ENCODE measurements around the gene SUPT4H1. TPM values are rescaled to one million over a fixed set of nuclear protein-coding genes. Genes with fewer than 3 reads are reported as not detected.

SUPT4H1 gene
- polyA plus RNA-seq, 6 donors from 2014 or later: 77.4 to 128 (median 110) TPM

- DNase-seq (no peak), ATAC-seq (ENCODE audit: low read depth in 2 of 2) (no peak)
- no peaks in the 10 kb centered on the region for H3K9me3 Mint-ChIP-seq
- H3K36me3 Mint-ChIP-seq: no peaks in the 10 kb centered on the region
- H3K27ac Mint-ChIP-seq: peak overlapping the region in 1 of 6 donors; percentile 76
- H3K4me1 Mint-ChIP-seq: peaks cover 10% of the 10 kb centered on the region in 3 donors
- H3K4me3 Mint-ChIP-seq: peak overlapping the region in 1 of 8 donors; percentile 47
- no peaks in the 10 kb centered on the region for H3K27me3 Mint-ChIP-seq
These were observed 42.8 kb downstream of the SUPT4H1 start for GRCh38 chr17:58308985-58309917.

- DNase-seq (no peak), ATAC-seq (ENCODE audit: low read depth in 2 of 2) (no peak)
- Mint-ChIP-seq H3K27ac (no peak overlapping the region), H3K36me3 (no peaks in the 10 kb centered on the region), H3K4me1 (peaks cover 9 to 14% (median 10%) of the 10 kb centered on the region in 3 donors), H3K9me3 (no peaks in the 10 kb centered on the region), H3K27me3 (no peaks in the 10 kb centered on the region), H3K4me3 (no peak overlapping the region)
These were observed 43.6 kb downstream of the SUPT4H1 start for GRCh38 chr17:58308173-58308984.

- no peak overlapping the region for H3K4me3 Mint-ChIP-seq
- H3K9me3 Mint-ChIP-seq: no peaks in the 10 kb centered on the region
- no peak for ATAC-seq (ENCODE audit: low read depth in 2 of 2)
- H3K27me3 Mint-ChIP-seq: no peaks in the 10 kb centered on the region
- H3K27ac Mint-ChIP-seq: peak overlapping the region in 1 of 6 donors; percentile 78
- peaks cover 11 to 16% (median 15%) of the 10 kb centered on the region in 3 donors for H3K4me1 Mint-ChIP-seq
- H3K36me3 Mint-ChIP-seq: no peaks in the 10 kb centered on the region
- no peak for DNase-seq
These were observed 44.4 kb downstream of the SUPT4H1 start for GRCh38 chr17:58307468-58308172.

GRCh38 chr17:58306131-58306951, 45.7 kb downstream of the SUPT4H1 start:
- H3K27ac Mint-ChIP-seq: peak overlapping the region in 1 of 6 donors; percentile 72

GRCh38 chr17:58305626-58306025, 46.4 kb downstream of the SUPT4H1 start:
- Mint-ChIP-seq H3K36me3 (no peaks in the 10 kb centered on the region), H3K27ac (no peak overlapping the region), H3K9me3 (no peaks in the 10 kb centered on the region), H3K27me3 (no peaks in the 10 kb centered on the region), H3K4me1 (peaks cover 15 to 20% (median 16%) of the 10 kb centered on the region in 3 donors), H3K4me3 (no peak overlapping the region)
- ATAC-seq (ENCODE audit: low read depth in 2 of 2) (no peak), DNase-seq (no peak)

More at GRCh38 chr17:58306131-58306951, 45.7 kb downstream of the SUPT4H1 start:
- ATAC-seq (ENCODE audit: low read depth in 2 of 2) (no peak), DNase-seq (no peak)
- no peaks in the 10 kb centered on the region for H3K9me3 Mint-ChIP-seq
- H3K36me3 Mint-ChIP-seq: no peaks in the 10 kb centered on the region
- H3K27me3 Mint-ChIP-seq: no peaks in the 10 kb centered on the region
- H3K4me1 Mint-ChIP-seq: peaks cover 15 to 20% (median 16%) of the 10 kb centered on the region in 3 donors
- H3K4me3 Mint-ChIP-seq: no peak overlapping the region

GRCh38 chr17:58304750-58305486, 47.1 kb downstream of the SUPT4H1 start:
- peak in 1 of 2 donors; percentile 8 for ATAC-seq (ENCODE audit: low read depth in 2 of 2)
- Mint-ChIP-seq H3K4me1 (peaks cover 15 to 17% (median 16%) of the 10 kb centered on the region in 3 donors), H3K9me3 (no peaks in the 10 kb centered on the region), H3K36me3 (no peaks in the 10 kb centered on the region), H3K4me3 (no peak overlapping the region), H3K27ac (no peak overlapping the region), H3K27me3 (no peaks in the 10 kb centered on the region)
- DNase-seq: no peak

- no peaks in the 10 kb centered on the region for H3K27me3 Mint-ChIP-seq
- no peak overlapping the region for H3K4me3 Mint-ChIP-seq
- peak; percentile 53 for DNase-seq
- no peaks in the 10 kb centered on the region for H3K36me3 Mint-ChIP-seq
- H3K9me3 Mint-ChIP-seq: no peaks in the 10 kb centered on the region
- H3K27ac Mint-ChIP-seq: peak overlapping the region in 1 of 6 donors; percentile 53
- H3K4me1 Mint-ChIP-seq: peaks cover 14 to 16% (median 15%) of the 10 kb centered on the region in 3 donors
- ATAC-seq (ENCODE audit: low read depth in 2 of 2): peak; percentile 84 to 91
These were observed 47.8 kb downstream of the SUPT4H1 start for GRCh38 chr17:58303971-58304749.

- H3K27ac Mint-ChIP-seq: peak overlapping the region in 1 of 6 donors; percentile 60
- no peak overlapping the region for H3K4me3 Mint-ChIP-seq
These were observed 48.9 kb downstream of the SUPT4H1 start for GRCh38 chr17:58302919-58303585.

GRCh38 chr17:58302171-58302918, 49.7 kb downstream of the SUPT4H1 start:
- Mint-ChIP-seq H3K27ac (peak overlapping the region in 1 of 6 donors; percentile 79), H3K27me3 (no peaks in the 10 kb centered on the region), H3K4me3 (no peak overlapping the region), H3K9me3 (no peaks in the 10 kb centered on the region), H3K4me1 (peaks cover 11 to 16% (median 15%) of the 10 kb centered on the region in 3 donors), H3K36me3 (no peaks in the 10 kb centered on the region)
- DNase-seq: no peak
- peak in 1 of 2 donors; percentile 31 for ATAC-seq (ENCODE audit: low read depth in 2 of 2)

More at GRCh38 chr17:58302919-58303585, 48.9 kb downstream of the SUPT4H1 start:
- H3K4me1 Mint-ChIP-seq: peaks cover 11 to 16% (median 15%) of the 10 kb centered on the region in 3 donors
- no peaks in the 10 kb centered on the region for H3K9me3 Mint-ChIP-seq
- ATAC-seq (ENCODE audit: low read depth in 2 of 2) (no peak), DNase-seq (no peak)
- no peaks in the 10 kb centered on the region for H3K27me3 Mint-ChIP-seq
- H3K36me3 Mint-ChIP-seq: no peaks in the 10 kb centered on the region

GRCh38 chr17:58301504-58302150, 50.4 kb downstream of the SUPT4H1 start:
- Mint-ChIP-seq H3K36me3 (no peaks in the 10 kb centered on the region), H3K4me3 (no peak overlapping the region), H3K4me1 (peaks cover 11 to 15% (median 14%) of the 10 kb centered on the region in 3 donors), H3K9me3 (no peaks in the 10 kb centered on the region), H3K27ac (no peak overlapping the region), H3K27me3 (no peaks in the 10 kb centered on the region)
- ATAC-seq (ENCODE audit: low read depth in 2 of 2): no peak
- DNase-seq: no peak
